ENCODE data around the gene FHIT.

Gene FHIT

DNA sequence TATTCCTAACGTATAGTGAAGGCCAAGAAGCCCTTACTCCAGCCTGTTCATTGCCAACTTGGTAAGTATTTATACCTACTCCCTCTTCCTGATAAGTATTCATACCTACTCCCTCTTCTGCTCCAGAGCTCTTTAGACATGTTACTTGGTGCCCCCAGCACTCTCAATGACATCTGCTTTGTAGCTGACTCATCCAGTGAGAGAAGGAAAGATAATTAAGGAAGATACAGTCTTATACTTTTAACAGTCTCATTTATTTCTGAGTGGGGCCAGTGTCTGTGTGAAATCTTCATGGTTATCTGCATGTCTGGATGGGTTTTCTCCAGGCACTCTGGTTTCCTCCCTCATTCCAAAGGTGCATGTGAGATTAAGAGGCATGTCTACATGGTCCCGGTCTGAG is 698.7 kb downstream of the FHIT start:
- Histone ChIP-seq H3K4me1 (ENCODE audit: control insufficient read depth, low read length) (peaks cover 79% of the 10 kb centered on the region), H3K27me3 (ENCODE audit: control insufficient read depth, low read length) (no peaks in the 10 kb centered on the region), H3K36me3 (ENCODE audit: control insufficient read depth, low read length) (no peaks in the 10 kb centered on the region), H3F3A (ENCODE audit: control insufficient read depth, insufficient read depth) (peaks cover 24% of the 10 kb centered on the region), H3K9me2 (replicated peaks; ENCODE audit: control insufficient read depth, low read length) (no peaks in the 10 kb centered on the region), H4K20me1 (ENCODE audit: control insufficient read depth, insufficient read depth, low read depth, low read length) (no peaks in the 10 kb centered on the region), H3K9me3 (ENCODE audit: control insufficient read depth, insufficient read depth, low read length) (peaks cover 3% of the 10 kb centered on the region; the same call in 1 of the 2 replicates), H3K4me2 (ENCODE audit: low read length) (no peak overlapping the region), H3K4me3 (ENCODE audit: low read length) (no peak overlapping the region), H3K79me2 (ENCODE audit: control insufficient read depth, low read length) (no peaks in the 10 kb centered on the region), H3K27ac (ENCODE audit: low read depth, low read length) (no peak overlapping the region)
- no peak for TF ChIP-seq EZH2phosphoT487 (IDR thresholded peaks at IDR 0.05; ENCODE audit: borderline replicate concordance, low read length)
- TF ChIP-seq, protein P1, sequence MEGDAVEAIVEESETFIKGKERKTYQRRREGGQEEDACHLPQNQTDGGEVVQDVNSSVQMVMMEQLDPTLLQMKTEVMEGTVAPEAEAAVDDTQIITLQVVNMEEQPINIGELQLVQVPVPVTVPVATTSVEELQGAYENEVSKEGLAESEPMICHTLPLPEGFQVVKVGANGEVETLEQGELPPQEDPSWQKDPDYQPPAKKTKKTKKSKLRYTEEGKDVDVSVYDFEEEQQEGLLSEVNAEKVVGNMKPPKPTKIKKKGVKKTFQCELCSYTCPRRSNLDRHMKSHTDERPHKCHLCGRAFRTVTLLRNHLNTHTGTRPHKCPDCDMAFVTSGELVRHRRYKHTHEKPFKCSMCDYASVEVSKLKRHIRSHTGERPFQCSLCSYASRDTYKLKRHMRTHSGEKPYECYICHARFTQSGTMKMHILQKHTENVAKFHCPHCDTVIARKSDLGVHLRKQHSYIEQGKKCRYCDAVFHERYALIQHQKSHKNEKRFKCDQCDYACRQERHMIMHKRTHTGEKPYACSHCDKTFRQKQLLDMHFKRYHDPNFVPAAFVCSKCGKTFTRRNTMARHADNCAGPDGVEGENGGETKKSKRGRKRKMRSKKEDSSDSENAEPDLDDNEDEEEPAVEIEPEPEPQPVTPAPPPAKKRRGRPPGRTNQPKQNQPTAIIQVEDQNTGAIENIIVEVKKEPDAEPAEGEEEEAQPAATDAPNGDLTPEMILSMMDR (IDR thresholded peaks at IDR 0.05; ENCODE audit: low read depth, low read length, poor library complexity, severe bottlenecking): no peak

DNA sequence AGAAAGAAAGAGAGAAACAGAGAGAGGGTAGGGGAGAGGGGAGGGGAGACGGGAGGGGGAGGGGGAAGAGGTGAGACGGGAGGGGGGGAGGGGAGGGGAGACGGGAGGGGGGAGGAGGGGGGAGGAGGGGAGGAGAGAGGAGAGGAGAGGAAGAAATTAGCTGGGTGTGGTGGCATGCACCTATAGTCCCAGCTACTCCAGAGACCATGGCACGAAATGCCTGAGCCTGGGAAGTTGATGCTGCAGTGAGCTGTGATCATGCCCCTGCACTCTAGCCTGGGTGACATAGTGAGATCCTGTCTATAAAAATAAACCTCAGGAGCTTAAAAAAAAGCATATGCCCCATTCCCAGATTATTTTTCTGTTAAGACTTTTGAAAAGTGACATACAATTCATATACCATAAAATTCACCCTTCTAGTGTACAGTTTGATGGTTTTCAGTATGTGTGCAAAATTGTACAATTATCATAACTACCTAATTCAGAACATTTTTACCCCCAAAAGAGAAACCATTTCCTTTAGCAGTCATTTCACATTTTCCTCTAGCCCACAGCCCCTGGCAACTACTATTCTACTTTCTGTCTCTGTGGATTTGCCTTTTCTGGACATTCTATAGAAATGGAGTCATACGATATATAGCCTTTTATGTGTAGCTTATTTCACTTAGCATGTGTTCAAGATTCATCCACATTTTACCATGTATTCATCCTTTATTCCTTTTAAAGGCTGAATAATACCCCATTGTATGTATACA is 699.6 kb downstream of the FHIT start:
- no peaks in the 10 kb centered on the region for H3K9me2 ChIP-seq (replicated peaks; ENCODE audit: control insufficient read depth, low read length)
- H3K27me3 ChIP-seq (ENCODE audit: control insufficient read depth, low read length): no peaks in the 10 kb centered on the region
- no peak overlapping the region for H3K4me2 ChIP-seq (ENCODE audit: low read length)
- H3F3A ChIP-seq (ENCODE audit: control insufficient read depth, insufficient read depth): peaks cover 24% of the 10 kb centered on the region
- H4K20me1 ChIP-seq (ENCODE audit: control insufficient read depth, insufficient read depth, low read depth, low read length): no peaks in the 10 kb centered on the region
- H3K36me3 ChIP-seq (ENCODE audit: control insufficient read depth, low read length): no peaks in the 10 kb centered on the region
- TF ChIP-seq, protein P1 (IDR thresholded peaks at IDR 0.05; ENCODE audit: low read depth, low read length, poor library complexity, severe bottlenecking): no peak
- TF ChIP-seq EZH2phosphoT487 (IDR thresholded peaks at IDR 0.05; ENCODE audit: borderline replicate concordance, low read length): no peak
- H3K27ac ChIP-seq (ENCODE audit: low read depth, low read length): no peak overlapping the region
- no peak overlapping the region for H3K4me3 ChIP-seq (ENCODE audit: low read length)
- no peaks in the 10 kb centered on the region for H3K79me2 ChIP-seq (ENCODE audit: control insufficient read depth, low read length)
- H3K4me1 ChIP-seq (ENCODE audit: control insufficient read depth, low read length): peaks cover 79% of the 10 kb centered on the region
- peaks cover 3% of the 10 kb centered on the region; the same call in 1 of the 2 replicates for H3K9me3 ChIP-seq (ENCODE audit: control insufficient read depth, insufficient read depth, low read length)

DNA sequence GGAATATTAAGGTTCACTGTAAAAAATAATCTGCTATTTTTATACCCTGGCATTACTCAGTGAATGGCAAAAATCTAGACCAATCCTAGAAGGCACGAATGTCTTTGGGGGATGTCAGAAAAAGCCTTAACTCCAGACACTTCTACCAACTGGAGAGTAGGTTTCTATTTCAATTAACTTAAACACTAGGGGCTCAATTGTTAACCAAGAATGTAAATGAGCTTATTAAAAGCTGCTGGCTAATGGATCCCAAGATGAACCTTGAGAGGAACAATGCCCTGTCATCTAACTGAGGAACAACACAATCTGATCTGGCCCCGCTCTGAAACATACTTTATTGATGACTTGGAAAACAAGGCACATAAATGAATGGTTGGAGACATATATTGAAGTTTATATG is 701.4 kb downstream of the FHIT start:
- H3K9me3 ChIP-seq (ENCODE audit: control insufficient read depth, insufficient read depth, low read length): peaks cover 3% of the 10 kb centered on the region; the same call in 1 of the 2 replicates
- H3F3A ChIP-seq (ENCODE audit: control insufficient read depth, insufficient read depth): peaks cover 17% of the 10 kb centered on the region
- no peaks in the 10 kb centered on the region for H3K27me3 ChIP-seq (ENCODE audit: control insufficient read depth, low read length)
- no peak overlapping the region for H3K27ac ChIP-seq (ENCODE audit: low read depth, low read length)
- H3K4me1 ChIP-seq (ENCODE audit: control insufficient read depth, low read length): peaks cover 79% of the 10 kb centered on the region
- no peaks in the 10 kb centered on the region for H4K20me1 ChIP-seq (ENCODE audit: control insufficient read depth, insufficient read depth, low read depth, low read length)
- TF ChIP-seq, protein P1 (IDR thresholded peaks at IDR 0.05; ENCODE audit: low read depth, low read length, poor library complexity, severe bottlenecking): no peak
- no peak for TF ChIP-seq EZH2phosphoT487 (IDR thresholded peaks at IDR 0.05; ENCODE audit: borderline replicate concordance, low read length)
- H3K9me2 ChIP-seq (replicated peaks; ENCODE audit: control insufficient read depth, low read length): no peaks in the 10 kb centered on the region
- no peak overlapping the region for H3K4me2 ChIP-seq (ENCODE audit: low read length)
- no peaks in the 10 kb centered on the region for H3K79me2 ChIP-seq (ENCODE audit: control insufficient read depth, low read length)
- H3K4me3 ChIP-seq (ENCODE audit: low read length): no peak overlapping the region
- no peaks in the 10 kb centered on the region for H3K36me3 ChIP-seq (ENCODE audit: control insufficient read depth, low read length)
